ENCODE results near the gene WNT10A. TPM values are rescaled to one million over a fixed set of nuclear protein-coding genes. Genes with fewer than 3 reads are reported as not detected.

The WNT10A gene
- total RNA-seq, 1 experiment from 2014 or later, result 0.47 TPM

DNA sequence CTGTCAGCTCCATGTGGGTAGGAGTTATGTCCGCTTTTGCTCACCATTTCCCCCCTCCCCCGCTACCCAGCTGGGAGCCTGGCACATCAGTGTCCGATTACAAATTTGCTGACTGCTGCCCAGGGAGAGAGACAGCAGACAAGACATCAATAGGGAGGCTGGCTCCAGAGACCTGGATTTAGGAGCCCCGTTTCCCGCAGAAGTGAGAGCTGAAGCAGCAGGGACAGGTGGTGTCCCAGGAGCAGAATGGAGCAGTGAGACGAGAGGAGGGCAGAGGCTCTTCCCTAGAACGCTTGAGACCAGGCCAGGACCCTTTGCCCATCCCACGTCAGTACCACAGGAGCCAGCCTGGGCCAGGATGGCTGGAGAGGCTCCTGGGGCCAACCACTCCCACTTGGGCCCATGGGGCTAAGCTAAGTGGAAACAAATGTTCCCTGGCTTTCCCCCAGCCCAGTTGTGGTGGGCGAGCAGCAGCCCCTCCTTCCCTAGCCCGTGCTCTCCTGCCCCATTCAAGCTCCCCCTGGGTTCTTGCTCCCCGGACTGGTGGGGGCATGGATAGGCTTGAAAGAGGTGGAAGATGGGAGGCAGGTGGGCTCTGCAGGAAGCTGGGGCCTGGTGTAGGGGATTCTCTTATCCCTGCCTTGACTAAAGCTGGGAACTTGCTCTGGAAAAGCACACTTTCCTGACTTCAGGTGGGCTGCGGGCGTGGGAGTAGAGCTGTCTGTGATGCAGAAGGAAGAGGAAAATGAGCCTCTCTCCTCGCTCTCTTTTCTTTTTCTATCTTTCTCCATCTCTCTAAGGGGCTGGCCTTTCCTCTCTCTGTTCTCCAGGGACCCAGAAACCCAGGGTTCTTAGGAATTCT lies 25.1 kb upstream of the WNT10A start:
- peaks cover 9% of the 10 kb centered on the region for H3K4me1 ChIP-seq (ENCODE audit: insufficient read depth, low read length, poor library complexity, severe bottlenecking)
- no peak overlapping the region for H3K27ac ChIP-seq (ENCODE audit: low read depth, low read length, poor library complexity, severe bottlenecking)
- POLR2A ChIA-PET (ENCODE audit: low non-redundant PET), result no interaction called here
- no peaks in the 10 kb centered on the region for H3K9me3 ChIP-seq (ENCODE audit: low read depth, low read length, poor library complexity, severe bottlenecking)
- CTCF ChIA-PET, result no interaction called here
- no peaks in the 10 kb centered on the region for H3K36me3 ChIP-seq (ENCODE audit: insufficient read depth, low read length, poor library complexity, severe bottlenecking)
- H3K4me3 ChIP-seq (ENCODE audit: low read depth, low read length, poor library complexity, severe bottlenecking), result no peak overlapping the region
- intact Hi-C loops (cut with micrococcal nuclease; ENCODE audit: unreplicated experiment), result loop anchor here (10.0 kb wide), 2 partner anchors 299 to 439 kb away; no protein-coding TSS in a partner anchor
- DNase-seq (ENCODE audit: low spot score), result no peak
- peaks cover 23% of the 10 kb centered on the region for H3K27me3 ChIP-seq (replicated peaks; ENCODE audit: insufficient read depth, low read depth, low read length, poor library complexity)
- TF ChIP-seq, protein P1, sequence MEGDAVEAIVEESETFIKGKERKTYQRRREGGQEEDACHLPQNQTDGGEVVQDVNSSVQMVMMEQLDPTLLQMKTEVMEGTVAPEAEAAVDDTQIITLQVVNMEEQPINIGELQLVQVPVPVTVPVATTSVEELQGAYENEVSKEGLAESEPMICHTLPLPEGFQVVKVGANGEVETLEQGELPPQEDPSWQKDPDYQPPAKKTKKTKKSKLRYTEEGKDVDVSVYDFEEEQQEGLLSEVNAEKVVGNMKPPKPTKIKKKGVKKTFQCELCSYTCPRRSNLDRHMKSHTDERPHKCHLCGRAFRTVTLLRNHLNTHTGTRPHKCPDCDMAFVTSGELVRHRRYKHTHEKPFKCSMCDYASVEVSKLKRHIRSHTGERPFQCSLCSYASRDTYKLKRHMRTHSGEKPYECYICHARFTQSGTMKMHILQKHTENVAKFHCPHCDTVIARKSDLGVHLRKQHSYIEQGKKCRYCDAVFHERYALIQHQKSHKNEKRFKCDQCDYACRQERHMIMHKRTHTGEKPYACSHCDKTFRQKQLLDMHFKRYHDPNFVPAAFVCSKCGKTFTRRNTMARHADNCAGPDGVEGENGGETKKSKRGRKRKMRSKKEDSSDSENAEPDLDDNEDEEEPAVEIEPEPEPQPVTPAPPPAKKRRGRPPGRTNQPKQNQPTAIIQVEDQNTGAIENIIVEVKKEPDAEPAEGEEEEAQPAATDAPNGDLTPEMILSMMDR (conservative IDR thresholded peaks at IDR 0.05; ENCODE audit: low read depth, low read length), result no peak
- TF ChIP-seq EZH2 (IDR thresholded peaks at IDR 0.05; ENCODE audit: borderline replicate concordance, low read depth, low read length, poor library complexity, severe bottlenecking), result no peak
- no TSS peak for BruUV-seq (replicated peaks)

DNA sequence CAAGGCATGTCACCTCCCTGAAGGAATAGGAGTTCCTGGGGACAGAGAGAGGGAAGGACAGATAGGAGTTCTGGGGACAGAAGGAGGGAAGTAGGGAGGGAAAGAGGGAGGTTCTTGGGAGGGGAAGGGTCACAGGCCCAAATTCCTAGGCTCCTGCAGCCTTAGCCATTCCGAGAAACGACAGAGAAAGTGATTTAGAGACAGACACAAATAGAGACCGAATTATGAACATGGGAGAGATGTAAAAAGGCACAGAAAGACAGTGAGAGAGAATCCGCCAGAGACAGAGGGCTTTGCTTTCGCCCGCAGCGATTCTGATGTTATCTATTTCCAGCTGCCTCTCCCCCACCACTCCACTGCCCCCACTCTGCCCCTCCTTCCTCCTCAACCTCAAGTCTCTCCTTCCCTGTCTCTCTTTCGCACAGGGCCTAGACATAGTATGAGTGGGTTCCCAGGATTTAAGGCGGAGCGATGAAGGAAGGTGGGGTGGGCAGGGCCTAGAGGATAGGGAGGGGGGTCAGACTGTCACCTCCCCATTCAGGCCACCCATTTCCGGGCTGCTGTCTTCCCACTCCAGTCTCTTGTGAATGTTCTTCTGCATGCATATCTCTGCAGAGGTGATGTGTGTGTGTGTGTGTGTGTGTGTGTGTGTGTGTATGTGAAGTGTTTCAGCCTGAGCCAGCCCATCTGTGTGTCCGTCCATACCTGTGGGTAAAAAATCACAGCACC lies 24.3 kb upstream of the WNT10A start:
- no peaks in the 10 kb centered on the region for H3K36me3 ChIP-seq (ENCODE audit: insufficient read depth, low read length, poor library complexity, severe bottlenecking)
- no peaks in the 10 kb centered on the region for H3K9me3 ChIP-seq (ENCODE audit: low read depth, low read length, poor library complexity, severe bottlenecking)
- no peak overlapping the region for H3K4me3 ChIP-seq (ENCODE audit: low read depth, low read length, poor library complexity, severe bottlenecking)
- BruUV-seq (replicated peaks), result no TSS peak
- no peak for DNase-seq (ENCODE audit: low spot score)
- intact Hi-C loops (cut with micrococcal nuclease; ENCODE audit: unreplicated experiment), result loop anchor here (10.0 kb wide), 2 partner anchors 298 to 438 kb away; no protein-coding TSS in a partner anchor
- ChIA-PET CTCF (no interaction called here), POLR2A (ENCODE audit: low non-redundant PET) (no interaction called here)
- peaks cover 12% of the 10 kb centered on the region for H3K4me1 ChIP-seq (ENCODE audit: insufficient read depth, low read length, poor library complexity, severe bottlenecking)
- no peak overlapping the region for H3K27ac ChIP-seq (ENCODE audit: low read depth, low read length, poor library complexity, severe bottlenecking)
- peaks cover 23% of the 10 kb centered on the region for H3K27me3 ChIP-seq (replicated peaks; ENCODE audit: insufficient read depth, low read depth, low read length, poor library complexity)
- no peak for TF ChIP-seq EZH2 (IDR thresholded peaks at IDR 0.05; ENCODE audit: borderline replicate concordance, low read depth, low read length, poor library complexity, severe bottlenecking)
- TF ChIP-seq, protein P1 (conservative IDR thresholded peaks at IDR 0.05; ENCODE audit: low read depth, low read length), result no peak

DNA sequence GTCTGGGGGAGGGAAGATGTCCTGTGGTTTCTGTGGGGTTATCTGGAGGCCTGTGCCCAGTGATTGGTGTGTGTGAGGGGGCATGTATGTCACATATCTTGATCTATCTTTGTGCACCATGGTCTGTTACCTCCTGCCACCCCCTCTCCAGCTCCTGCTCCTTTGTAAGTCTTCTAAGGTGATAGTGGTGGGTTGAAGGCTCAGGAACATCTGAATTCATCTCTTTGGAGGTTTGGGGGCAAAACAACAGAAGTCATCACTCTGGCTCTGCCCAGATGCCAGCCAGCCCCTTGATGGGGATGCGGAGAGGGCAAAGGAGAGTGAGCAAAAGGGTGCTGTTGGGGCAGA lies 23.8 kb upstream of the WNT10A start:
- no peak for TF ChIP-seq EZH2 (IDR thresholded peaks at IDR 0.05; ENCODE audit: borderline replicate concordance, low read depth, low read length, poor library complexity, severe bottlenecking)
- TF ChIP-seq, protein P1 (conservative IDR thresholded peaks at IDR 0.05; ENCODE audit: low read depth, low read length), result no peak
- ChIA-PET POLR2A (ENCODE audit: low non-redundant PET) (no interaction called here), CTCF (no interaction called here)
- H3K27ac ChIP-seq (ENCODE audit: low read depth, low read length, poor library complexity, severe bottlenecking), result no peak overlapping the region
- peaks cover 12% of the 10 kb centered on the region for H3K4me1 ChIP-seq (ENCODE audit: insufficient read depth, low read length, poor library complexity, severe bottlenecking)
- peaks cover 23% of the 10 kb centered on the region for H3K27me3 ChIP-seq (replicated peaks; ENCODE audit: insufficient read depth, low read depth, low read length, poor library complexity)
- H3K4me3 ChIP-seq (ENCODE audit: low read depth, low read length, poor library complexity, severe bottlenecking), result no peak overlapping the region
- no peaks in the 10 kb centered on the region for H3K36me3 ChIP-seq (ENCODE audit: insufficient read depth, low read length, poor library complexity, severe bottlenecking)
- no peaks in the 10 kb centered on the region for H3K9me3 ChIP-seq (ENCODE audit: low read depth, low read length, poor library complexity, severe bottlenecking)
- no TSS peak for BruUV-seq (replicated peaks)
- no peak for DNase-seq (ENCODE audit: low spot score)
- intact Hi-C loops (cut with micrococcal nuclease; ENCODE audit: unreplicated experiment), result loop anchor here (10.0 kb wide), 2 partner anchors 298 to 438 kb away; no protein-coding TSS in a partner anchor

Data from A673 (cell line).